Type B pancreatic cell (in vitro differentiated cells): Measurements from ENCODE around the gene EMX1. TPM values are rescaled to one million over a fixed set of nuclear protein-coding genes. Genes with fewer than 3 reads are reported as not detected.

Experiments
- DNase-seq: peaks from one replicate; pipeline ENCODE4 v3.0.0; 2021; ENCODE audit warnings: mixed read lengths; ENCODE audit not compliant: unreplicated experiment; ENCODE audit errors: extremely low spot score
- H3K27ac Mint-ChIP-seq: 2 replicates; pipeline ENCODE4 v1.8.0; 2021; ENCODE audit warnings: mild to moderate bottlenecking, mixed read lengths
- H3K27me3 Mint-ChIP-seq: 2 replicates; pipeline ENCODE4 v1.8.0; 2021; ENCODE audit warnings: mixed read lengths
- H3K36me3 Mint-ChIP-seq: 2 replicates; pipeline ENCODE4 v1.8.0; 2021; ENCODE audit warnings: mixed read lengths
- H3K4me1 Mint-ChIP-seq: one replicate; pipeline ENCODE4 v1.8.0; 2021; ENCODE audit warnings: mixed read lengths; ENCODE audit not compliant: unreplicated experiment
- H3K4me3 Mint-ChIP-seq: 2 replicates; pipeline ENCODE4 v1.8.0; 2021; ENCODE audit warnings: mild to moderate bottlenecking, mixed read lengths
- H3K9me3 Mint-ChIP-seq: 2 replicates; pipeline ENCODE4 v1.8.0; 2021; ENCODE audit warnings: mixed read lengths
- CTCF ChIP-seq: fragments of 200-600 bp; sonication (generic); conservative IDR thresholded peaks from 2 replicates; pipeline ENCODE4 v1.5.0; 2021; ENCODE audit warnings: antibody characterized with exemption, mild to moderate bottlenecking
- total RNA-seq: library from RNA; stranded (reverse); gene quantifications from 2 replicates; pipeline ENCODE4 v1.2.1, GENCODE V29; 2021; ENCODE audit warnings: low replicate concordance

Gene EMX1
- total RNA-seq, 1 donor from 2014 or later = 0.97 TPM

- no peak for DNase-seq
- Mint-ChIP-seq H3K9me3 (no peaks in the 10 kb centered on the region), H3K36me3 (no peaks in the 10 kb centered on the region), H3K27ac (no peak overlapping the region), H3K4me1 (peaks cover 18% of the 10 kb centered on the region), H3K27me3 (peaks cover 6% of the 10 kb centered on the region), H3K4me3 (no peak overlapping the region)
- TF ChIP-seq CTCF = no peak
Observed at GRCh38 chr2:72944804-72945449, 27.6 kb downstream of the EMX1 start.

- H3K4me1 Mint-ChIP-seq = peaks cover 12% of the 10 kb centered on the region
- no peak overlapping the region for H3K27ac Mint-ChIP-seq
- no peaks in the 10 kb centered on the region for H3K9me3 Mint-ChIP-seq
- H3K4me3 Mint-ChIP-seq = no peak overlapping the region
- H3K36me3 Mint-ChIP-seq = no peaks in the 10 kb centered on the region
- no peak for TF ChIP-seq CTCF
- H3K27me3 Mint-ChIP-seq = peaks cover 4% of the 10 kb centered on the region
- DNase-seq = no peak
Observed at GRCh38 chr2:72945450-72946019, 28.2 kb downstream of the EMX1 start.

- no peak for TF ChIP-seq CTCF
- H3K9me3 Mint-ChIP-seq = no peaks in the 10 kb centered on the region
- peaks cover 4% of the 10 kb centered on the region for H3K27me3 Mint-ChIP-seq
- no peak overlapping the region for H3K4me3 Mint-ChIP-seq
- peaks cover 4% of the 10 kb centered on the region for H3K4me1 Mint-ChIP-seq
- H3K36me3 Mint-ChIP-seq = no peaks in the 10 kb centered on the region
- H3K27ac Mint-ChIP-seq = no peak overlapping the region
- DNase-seq = no peak
Observed at GRCh38 chr2:72946466-72946865, 29.1 kb downstream of the EMX1 start.

- H3K36me3 Mint-ChIP-seq = no peaks in the 10 kb centered on the region
- no peaks in the 10 kb centered on the region for H3K9me3 Mint-ChIP-seq
- no peaks in the 10 kb centered on the region for H3K4me1 Mint-ChIP-seq
- DNase-seq = no peak
- no peak overlapping the region for H3K27ac Mint-ChIP-seq
- H3K4me3 Mint-ChIP-seq = no peak overlapping the region
- H3K27me3 Mint-ChIP-seq = peaks cover 4% of the 10 kb centered on the region
- TF ChIP-seq CTCF = no peak
Observed at GRCh38 chr2:72947952-72948830, 30.9 kb downstream of the EMX1 start.

- Mint-ChIP-seq H3K4me1 (no peaks in the 10 kb centered on the region), H3K36me3 (no peaks in the 10 kb centered on the region), H3K9me3 (no peaks in the 10 kb centered on the region), H3K4me3 (no peak overlapping the region), H3K27ac (no peak overlapping the region), H3K27me3 (peaks cover 4% of the 10 kb centered on the region)
- no peak for DNase-seq
- no peak for TF ChIP-seq CTCF
Observed at GRCh38 chr2:72949045-72949444, 31.7 kb downstream of the EMX1 start.
